ENCODE measurements around the gene PINLYP. TPM values are rescaled to one million over a fixed set of nuclear protein-coding genes. Genes with fewer than 3 reads are reported as not detected.

Gene PINLYP
- total and polyA plus RNA-seq, 2 donors (not counting 3 experiments of a cell fraction or from before 2014, with no cell fraction given), result 5.5 TPM

DNA sequence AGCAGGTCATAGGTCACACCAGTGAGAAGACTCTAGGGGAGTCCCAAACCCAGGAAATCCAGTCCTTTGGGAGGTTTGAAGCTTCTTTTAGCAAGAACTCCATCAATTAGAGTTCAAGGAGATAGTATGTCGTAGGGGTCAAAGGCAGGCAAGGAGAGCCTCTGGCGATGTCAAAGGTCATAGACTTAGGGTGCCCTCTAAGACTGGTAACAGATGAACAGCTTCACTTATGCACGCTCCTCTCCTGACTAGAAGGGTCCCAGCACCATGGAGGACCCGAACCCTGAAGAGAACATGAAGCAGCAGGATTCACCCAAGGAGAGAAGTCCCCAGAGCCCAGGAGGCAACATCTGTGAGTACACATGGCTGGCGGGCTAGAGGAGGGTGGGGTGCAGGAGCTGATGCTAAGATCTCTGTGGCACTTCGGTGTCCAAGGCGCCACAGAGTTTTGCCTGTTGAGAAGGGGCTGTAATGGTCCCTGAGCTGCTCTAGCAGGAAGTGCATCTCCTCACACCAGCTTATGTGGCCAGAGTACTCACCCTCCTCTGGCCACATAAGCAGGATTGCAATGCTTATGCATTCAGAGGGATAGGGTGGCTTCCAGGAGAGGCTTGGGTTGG is 21.4 kb downstream of the PINLYP start:
- DNase-seq (ENCODE audit: low read depth, low spot score) (no peak), FAIRE-seq (peak; percentile 18)
- dilution Hi-C loops (cut with MboI; ENCODE audit: extremely low pct_ligation_motif_present, low sequenced_read_pairs) (no loop called here), intact Hi-C loops (cut with micrococcal nuclease) (loop anchor here (1.0 kb wide), 7 partner anchors 22 to 188 kb away; partner anchors contain the start of genes PINLYP, XRCC1, ZNF428 and ZNF575)
- ChIA-PET POLR2A (no interaction called here), CTCF (interaction anchor here (1.0 to 5.7 kb wide), 8 partner anchors 12 to 213 kb away, joined by 3 to 158 read pairs (median 10); partner anchors contain the start of genes PINLYP, XRCC1 and ZNF575)
- Histone ChIP-seq H3K4me1 (ENCODE audit: control insufficient read depth, extremely low read depth, insufficient read depth, low read length) (peaks cover 24% of the 10 kb centered on the region), H2AFZ (ENCODE audit: low read depth, low read length) (peak overlapping the region; percentile 66), H3K4me2 (ENCODE audit: insufficient read depth, low read length) (peak overlapping the region; percentile 95), H3K79me2 (ENCODE audit: control insufficient read depth, insufficient read depth, low read length) (peaks cover 40% of the 10 kb centered on the region), H3K27ac (ENCODE audit: insufficient read depth, low read depth, low read length) (peak overlapping the region; percentile 96), H3K36me3 (ENCODE audit: control insufficient read depth in 2 of 2, extremely low read depth in 1 of 2, insufficient read depth in 2 of 2, low read length in 2 of 2) (peaks cover 12 to 22% of the 10 kb centered on the region in 2 experiments), H3K27me3 (ENCODE audit: control insufficient read depth in 2 of 2, insufficient read depth in 2 of 2, low read length in 2 of 2) (no peaks in the 10 kb centered on the region), H3K9ac (replicated peaks; ENCODE audit: extremely low read depth, insufficient read depth, low read length) (peak overlapping the region; percentile 98), H3K4me3 (replicated peaks in 1 of 3; ENCODE audit: insufficient read depth in 1 of 3, low read depth in 1 of 3, low read length in 3 of 3) (peak overlapping the region; percentile 43 to 89 (median 46)), H3K9me3 (replicated peaks; ENCODE audit: control insufficient read depth, insufficient read depth, low read length) (no peaks in the 10 kb centered on the region), H3K9me1 (replicated peaks; ENCODE audit: control insufficient read depth, extremely low read depth, insufficient read depth, low read length) (no peaks in the 10 kb centered on the region), H4K20me1 (replicated peaks; ENCODE audit: control insufficient read depth, extremely low read depth, insufficient read depth, low read length) (no peaks in the 10 kb centered on the region)
- BruUV-seq (replicated peaks), result TSS peak; percentile 26
- no peak for TF ChIP-seq POLR2AphosphoS5 (IDR thresholded peaks at IDR 0.05; ENCODE audit: insufficient read depth, low read depth, low read length)
- TF ChIP-seq FOS (IDR thresholded peaks at IDR 0.05; ENCODE audit: borderline replicate concordance, insufficient read depth, low read length), result no peak
- TF ChIP-seq EZH2 (IDR thresholded peaks at IDR 0.05; ENCODE audit: borderline replicate concordance, low read depth, low read length, severe bottlenecking), result no peak
- TF ChIP-seq JUN (IDR thresholded peaks at IDR 0.05; ENCODE audit: borderline replicate concordance, insufficient read depth, insufficient read length, low read depth), result no peak
- no peak for TF ChIP-seq CTCF (IDR thresholded peaks at IDR 0.05; ENCODE audit: extremely low read depth in 1 of 2, insufficient read depth in 1 of 2, low read depth in 1 of 2, low read length in 2 of 2)
- TF ChIP-seq GATA2 (IDR thresholded peaks at IDR 0.05; ENCODE audit: insufficient read depth, insufficient read length, low read depth, low read length), result no peak
- no peak for TF ChIP-seq MYC (IDR thresholded peaks at IDR 0.05; ENCODE audit: low read depth, low read length)
- TF ChIP-seq POLR2A (IDR thresholded peaks at IDR 0.05; ENCODE audit: low read depth, low read length), result no peak
- no peak for TF ChIP-seq MAX (IDR thresholded peaks at IDR 0.05; ENCODE audit: insufficient read depth, insufficient read length)

Measured in endothelial cell of umbilical vein (primary cell).